Caco-2 (cell line): ENCODE data around the gene HOXB3. TPM values are rescaled to one million over a fixed set of nuclear protein-coding genes. Genes with fewer than 3 reads are reported as not detected.
A peak's percentile ranks its signal among the peaks of the same experiment; 100 is the strongest.

Experiments used
- BruUV-seq: library from RNA; stranded (reverse); fragments of 400-500 nt; replicated peaks from 2 replicates; lab custom pipeline; 2021; lab: Mats Ljungman, UMichigan
- CTCF ChIA-PET: fragments of 300-600 bp; sonication (Branson Sonifier 250); formaldehyde crosslinking; loops from one replicate; lab custom pipeline; 2022; ENCODE audit warnings: antibody characterized with exemption; lab: Charles Lee
- POLR2A ChIA-PET: fragments of 300-600 bp; sonication (Branson Sonifier 250); formaldehyde crosslinking; loops from one replicate; lab custom pipeline; 2022; ENCODE audit warnings: antibody characterized with exemption; lab: Charles Lee
- DNase-seq, 2 experiments: peaks; one replicate each; pipeline versions ENCODE4 v3.0.0 to v3.0.0-alpha.2; 2020 to 2022
- H3K27me3 ChIP-seq: replicated peaks from 2 replicates; pipeline ENCODE4 v1.6.0; 2011; ENCODE audit warnings: low read length; ENCODE audit not compliant: control insufficient read depth, insufficient read depth
- H3K36me3 ChIP-seq: 2 replicates; pipeline ENCODE4 v1.5.1; 2011; ENCODE audit warnings: low read length; ENCODE audit not compliant: control insufficient read depth, insufficient read depth
- H3K4me1 ChIP-seq: fragments of 250-450 bp; sonication (Bioruptor Pico); 2 replicates; pipeline ENCODE4 v1.5.1; 2020; ENCODE audit warnings: mild to moderate bottlenecking
- H3K4me3 ChIP-seq: 2 replicates; pipeline ENCODE4 v1.5.1; 2011; ENCODE audit warnings: low read depth, mild to moderate bottlenecking, control low read depth, low read length
- H3K9me3 ChIP-seq: fragments of 250-450 bp; sonication (Bioruptor Pico); 2 replicates; pipeline ENCODE4 v1.5.1; 2020; ENCODE audit warnings: mild to moderate bottlenecking, moderate library complexity
- H3K27ac Mint-ChIP-seq: one replicate; pipeline ENCODE4 v1.8.0; 2022; ENCODE audit warnings: mixed read lengths; ENCODE audit not compliant: unreplicated experiment
- H3K27me3 Mint-ChIP-seq: one replicate; pipeline ENCODE4 v1.8.0; 2022; ENCODE audit warnings: mixed read lengths; ENCODE audit not compliant: insufficient read depth, unreplicated experiment
- H3K36me3 Mint-ChIP-seq: one replicate; pipeline ENCODE4 v1.8.0; 2022; ENCODE audit warnings: mild to moderate bottlenecking, mixed read lengths; ENCODE audit not compliant: insufficient read depth, unreplicated experiment
- H3K4me1 Mint-ChIP-seq: one replicate; pipeline ENCODE4 v1.8.0; 2022; ENCODE audit warnings: low read depth, mixed read lengths; ENCODE audit not compliant: unreplicated experiment
- H3K4me3 Mint-ChIP-seq: one replicate; pipeline ENCODE4 v1.8.0; 2022; ENCODE audit warnings: mild to moderate bottlenecking, moderate library complexity, mixed read lengths; ENCODE audit not compliant: unreplicated experiment
- H3K9me3 Mint-ChIP-seq: one replicate; pipeline ENCODE4 v1.8.0; 2022; ENCODE audit warnings: mixed read lengths; ENCODE audit not compliant: unreplicated experiment
- intact Hi-C: fragments of 100-400 bp; cut with micrococcal nuclease; formaldehyde crosslinking; loops from one replicate; pipeline ENCODE4 v1.10.0; 2022; ENCODE audit not compliant: unreplicated experiment
- total RNA-seq: library from RNA; stranded (reverse); gene quantifications from 2 replicates; pipeline ENCODE4 v1.2.3, GENCODE V29; 2022
- TF ChIP-seq, protein P1 (sequence below), 2 experiments: fragments of 200-600 bp in 1 of 2; IDR thresholded peaks; 1 replicate in 1 of 2; 2 replicates in 1 of 2; pipeline versions ENCODE4 v1.5.1 to v1.8.0; 2011 to 2022; ENCODE audit warnings: antibody characterized with exemption in 1 of 2, control low read depth in 1 of 2, inconsistent platforms in 1 of 2, low read depth in 1 of 2, low read length in 1 of 2, mild to moderate bottlenecking in 1 of 2, moderate library complexity in 1 of 2; ENCODE audit not compliant: insufficient read depth in 1 of 2, severe bottlenecking in 1 of 2, unreplicated experiment in 1 of 2

The HOXB3 gene
- total RNA-seq, 1 experiment from 2014 or later, result 7.2 TPM

DNA sequence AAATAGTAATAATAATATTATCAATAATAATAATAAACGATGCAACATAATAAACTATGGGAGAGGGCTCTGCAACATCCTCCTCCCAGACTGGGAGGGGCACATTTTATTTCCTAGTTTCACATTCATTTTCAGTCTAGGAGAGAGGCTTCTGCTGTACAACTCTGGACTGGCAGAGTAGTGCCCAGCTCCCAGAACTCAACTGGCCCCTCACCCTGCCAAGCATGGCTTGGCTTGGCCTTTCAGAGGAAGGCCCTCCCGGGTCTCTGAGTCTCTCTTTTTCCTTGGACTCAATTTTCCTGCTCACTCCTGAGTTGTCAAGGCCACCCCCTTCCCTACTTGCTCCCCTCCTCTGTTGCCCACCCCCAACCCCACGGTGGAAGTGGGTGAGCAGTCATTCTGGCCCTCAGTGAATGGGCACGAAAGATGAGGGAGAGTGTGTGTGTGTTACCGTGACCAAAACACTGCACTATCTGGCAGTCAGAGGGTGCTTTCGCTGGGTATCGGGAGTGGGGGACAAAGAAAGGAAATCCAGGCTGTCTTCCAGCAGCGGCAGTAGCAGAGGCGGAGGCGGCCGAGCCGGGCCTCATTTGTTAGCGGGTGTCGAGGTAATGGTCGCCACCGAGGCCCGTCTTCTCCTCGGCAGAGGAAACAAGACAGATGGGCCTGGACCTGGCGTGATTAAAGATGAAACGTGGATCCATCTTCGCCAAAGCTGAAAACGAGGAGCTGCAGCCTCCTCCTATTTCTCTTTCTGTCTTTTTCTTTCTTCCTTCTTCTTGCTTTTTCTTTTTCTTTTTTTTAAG lies 14.2 kb downstream of the HOXB3 start:
- Histone ChIP-seq H3K4me1 (peaks cover 30% of the 10 kb centered on the region), H3K9me3 (no peaks in the 10 kb centered on the region), H3K4me3 (no peak overlapping the region), H3K36me3 (no peaks in the 10 kb centered on the region), H3K27me3 (peaks cover 2% of the 10 kb centered on the region; the same call in 1 of the 2 replicates)
- no peak overlapping the region for H3K4me3 Mint-ChIP-seq
- H3K27ac Mint-ChIP-seq, result no peak overlapping the region
- CTCF ChIA-PET, result interaction anchor here (1.0 kb wide), 1 partner anchor 20 kb away, joined by 3 read pairs; no protein-coding TSS in a partner anchor
- TSS peak; percentile 28 for BruUV-seq
- POLR2A ChIA-PET, result no interaction called here
- H3K27me3 Mint-ChIP-seq, result peaks cover 12% of the 10 kb centered on the region
- H3K4me1 Mint-ChIP-seq, result peaks cover 22% of the 10 kb centered on the region
- peaks cover 4% of the 10 kb centered on the region for H3K36me3 Mint-ChIP-seq
- no peak for DNase-seq
- intact Hi-C loops, result no loop called here
- TF ChIP-seq, protein P1, sequence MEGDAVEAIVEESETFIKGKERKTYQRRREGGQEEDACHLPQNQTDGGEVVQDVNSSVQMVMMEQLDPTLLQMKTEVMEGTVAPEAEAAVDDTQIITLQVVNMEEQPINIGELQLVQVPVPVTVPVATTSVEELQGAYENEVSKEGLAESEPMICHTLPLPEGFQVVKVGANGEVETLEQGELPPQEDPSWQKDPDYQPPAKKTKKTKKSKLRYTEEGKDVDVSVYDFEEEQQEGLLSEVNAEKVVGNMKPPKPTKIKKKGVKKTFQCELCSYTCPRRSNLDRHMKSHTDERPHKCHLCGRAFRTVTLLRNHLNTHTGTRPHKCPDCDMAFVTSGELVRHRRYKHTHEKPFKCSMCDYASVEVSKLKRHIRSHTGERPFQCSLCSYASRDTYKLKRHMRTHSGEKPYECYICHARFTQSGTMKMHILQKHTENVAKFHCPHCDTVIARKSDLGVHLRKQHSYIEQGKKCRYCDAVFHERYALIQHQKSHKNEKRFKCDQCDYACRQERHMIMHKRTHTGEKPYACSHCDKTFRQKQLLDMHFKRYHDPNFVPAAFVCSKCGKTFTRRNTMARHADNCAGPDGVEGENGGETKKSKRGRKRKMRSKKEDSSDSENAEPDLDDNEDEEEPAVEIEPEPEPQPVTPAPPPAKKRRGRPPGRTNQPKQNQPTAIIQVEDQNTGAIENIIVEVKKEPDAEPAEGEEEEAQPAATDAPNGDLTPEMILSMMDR (IDR thresholded peaks at IDR 0.05; ENCODE audit: insufficient read depth in 1 of 2, low read depth in 1 of 2, low read length in 1 of 2, severe bottlenecking in 1 of 2, unreplicated experiment in 1 of 2), result no peak
- no peaks in the 10 kb centered on the region for H3K9me3 Mint-ChIP-seq

DNA sequence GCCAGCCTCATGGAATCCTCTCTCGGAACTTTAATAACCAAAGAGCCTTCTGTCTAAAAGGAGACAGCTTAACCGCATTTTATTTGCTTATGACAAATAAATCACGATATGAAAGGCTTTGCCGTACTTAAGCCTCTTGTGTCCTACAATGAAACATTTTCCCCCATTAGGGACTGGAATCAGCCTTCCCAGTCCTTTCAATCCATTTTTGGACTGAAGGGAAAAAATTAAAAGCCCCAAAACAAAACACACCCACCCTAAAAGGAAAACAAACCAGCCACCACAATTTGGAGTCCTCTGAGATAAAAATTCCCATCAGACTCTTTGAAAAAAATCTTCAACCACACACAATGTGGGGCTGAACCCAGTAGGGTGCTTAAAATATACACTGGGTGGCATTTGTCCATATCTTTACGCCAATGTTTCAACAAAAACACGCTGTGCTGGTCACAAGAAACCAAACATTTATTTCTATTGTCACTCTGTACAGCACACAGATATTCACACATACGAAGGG lies 14.9 kb downstream of the HOXB3 start:
- peaks cover 12% of the 10 kb centered on the region for H3K27me3 Mint-ChIP-seq
- intact Hi-C loops, result no loop called here
- peaks cover 2% of the 10 kb centered on the region; the same call in 1 of the 2 replicates for H3K27me3 ChIP-seq
- peaks cover 4% of the 10 kb centered on the region for H3K36me3 Mint-ChIP-seq
- peaks cover 28% of the 10 kb centered on the region for H3K4me1 ChIP-seq
- H3K9me3 Mint-ChIP-seq, result no peaks in the 10 kb centered on the region
- ChIA-PET CTCF (interaction anchor here (1.2 kb wide), 2 partner anchors 29 to 74 kb away, joined by 3 to 8 read pairs; no protein-coding TSS in a partner anchor), POLR2A (no interaction called here)
- no TSS peak for BruUV-seq
- no peak overlapping the region for H3K27ac Mint-ChIP-seq
- no peak overlapping the region for H3K4me3 ChIP-seq
- DNase-seq, result no peak
- no peaks in the 10 kb centered on the region for H3K36me3 ChIP-seq
- TF ChIP-seq, protein P1 (IDR thresholded peaks at IDR 0.05; ENCODE audit: insufficient read depth in 1 of 2, low read depth in 1 of 2, low read length in 1 of 2, severe bottlenecking in 1 of 2, unreplicated experiment in 1 of 2), result no peak
- peaks cover 15% of the 10 kb centered on the region for H3K4me1 Mint-ChIP-seq
- H3K9me3 ChIP-seq, result no peaks in the 10 kb centered on the region
- H3K4me3 Mint-ChIP-seq, result no peak overlapping the region

DNA sequence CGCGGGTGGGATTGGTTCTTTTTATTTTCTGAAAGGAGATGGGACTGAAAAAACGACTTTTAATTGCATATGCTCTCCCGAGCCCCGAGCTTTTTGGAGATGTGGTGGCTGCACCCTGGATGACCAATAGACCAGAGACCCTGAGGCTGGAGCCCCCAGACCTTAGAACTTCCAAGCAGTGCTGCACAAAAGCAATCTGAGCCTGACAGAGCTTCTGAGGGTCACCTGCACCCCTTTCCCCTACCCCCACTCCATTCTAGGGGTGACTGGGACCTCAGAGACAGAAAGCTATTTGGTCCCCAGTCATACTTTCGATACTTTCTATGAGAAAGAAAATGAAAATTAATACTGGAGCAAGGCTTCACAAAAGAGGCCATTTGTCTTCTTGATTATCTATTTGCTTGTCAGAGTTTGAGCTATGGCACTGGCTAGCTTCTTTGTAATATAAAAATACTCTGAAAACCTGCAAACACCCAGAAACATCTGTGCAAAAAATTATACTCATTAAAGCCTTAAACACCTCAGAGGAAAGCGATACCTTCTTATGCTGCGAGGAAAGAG lies 15.5 kb downstream of the HOXB3 start:
- BruUV-seq, result no TSS peak
- DNase-seq, result no peak
- Histone ChIP-seq H3K9me3 (no peaks in the 10 kb centered on the region), H3K27me3 (peaks cover 2% of the 10 kb centered on the region; the same call in 1 of the 2 replicates), H3K4me1 (peaks cover 29% of the 10 kb centered on the region), H3K4me3 (no peak overlapping the region), H3K36me3 (no peaks in the 10 kb centered on the region)
- Mint-ChIP-seq H3K9me3 (no peaks in the 10 kb centered on the region), H3K4me3 (no peak overlapping the region), H3K4me1 (peaks cover 9% of the 10 kb centered on the region), H3K27ac (no peak overlapping the region), H3K27me3 (peaks cover 9% of the 10 kb centered on the region), H3K36me3 (peaks cover 4% of the 10 kb centered on the region)
- TF ChIP-seq, protein P1 (IDR thresholded peaks at IDR 0.05; ENCODE audit: insufficient read depth in 1 of 2, low read depth in 1 of 2, low read length in 1 of 2, severe bottlenecking in 1 of 2, unreplicated experiment in 1 of 2), result no peak
- intact Hi-C loops, result no loop called here
- CTCF ChIA-PET, result interaction anchor here (0.6 to 1.2 kb wide), 3 partner anchors 28 to 73 kb away, joined by 3 to 11 read pairs (median 8); no protein-coding TSS in a partner anchor
- POLR2A ChIA-PET, result no interaction called here
